ENCODE results near the gene TPH1. TPM values are rescaled to one million over a fixed set of nuclear protein-coding genes. Genes with fewer than 3 reads are reported as not detected.

Gene TPH1
- total RNA-seq, 1 experiment from 2014 or later, result 0.32 TPM

DNA sequence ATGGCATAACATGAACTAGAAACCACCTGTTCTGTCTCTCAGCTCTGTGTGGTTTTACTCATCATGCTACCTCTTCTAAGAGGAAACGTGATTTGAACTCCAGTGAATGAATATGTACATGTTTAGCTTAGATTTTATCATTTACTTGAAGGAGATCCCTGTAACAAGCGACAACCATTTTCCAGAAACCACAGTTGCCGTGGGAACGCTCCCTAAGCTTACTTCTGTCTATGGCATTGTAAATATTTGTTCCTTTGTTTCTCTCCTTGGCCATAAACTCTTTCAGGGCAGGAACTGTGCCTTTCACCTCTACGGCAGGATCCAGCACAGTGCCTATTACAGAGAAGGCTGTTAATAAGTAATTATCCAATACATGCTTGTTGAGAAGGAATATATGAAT is 17.1 kb upstream of the TPH1 start:
- Mint-ChIP-seq H3K4me3 (ENCODE audit: unreplicated experiment) (no peak overlapping the region), H3K27me3 (ENCODE audit: insufficient read depth, unreplicated experiment) (no peaks in the 10 kb centered on the region), H3K9me3 (ENCODE audit: unreplicated experiment) (no peaks in the 10 kb centered on the region), H3K4me1 (ENCODE audit: low read depth, unreplicated experiment) (no peaks in the 10 kb centered on the region), H3K36me3 (ENCODE audit: insufficient read depth, unreplicated experiment) (no peaks in the 10 kb centered on the region), H3K27ac (ENCODE audit: unreplicated experiment) (no peak overlapping the region)
- ChIA-PET CTCF (no interaction called here), POLR2A (no interaction called here)
- no peak for DNase-seq
- TF ChIP-seq CTCF (IDR thresholded peaks at IDR 0.05; ENCODE audit: insufficient read depth in 1 of 2, low read depth in 1 of 2, low read length in 1 of 2, severe bottlenecking in 1 of 2, unreplicated experiment in 1 of 2), result no peak
- no peaks in the 10 kb centered on the region for H3K27me3 ChIP-seq (replicated peaks; ENCODE audit: control insufficient read depth, insufficient read depth, low read length)
- no peaks in the 10 kb centered on the region for H3K4me1 ChIP-seq
- intact Hi-C loops (cut with micrococcal nuclease; ENCODE audit: unreplicated experiment), result no loop called here
- H3K4me3 ChIP-seq (ENCODE audit: low read depth, low read length), result no peak overlapping the region
- H3K9me3 ChIP-seq, result no peaks in the 10 kb centered on the region
- no peaks in the 10 kb centered on the region for H3K36me3 ChIP-seq (ENCODE audit: control insufficient read depth, insufficient read depth, low read length)
- BruUV-seq (replicated peaks), result no TSS peak

DNA sequence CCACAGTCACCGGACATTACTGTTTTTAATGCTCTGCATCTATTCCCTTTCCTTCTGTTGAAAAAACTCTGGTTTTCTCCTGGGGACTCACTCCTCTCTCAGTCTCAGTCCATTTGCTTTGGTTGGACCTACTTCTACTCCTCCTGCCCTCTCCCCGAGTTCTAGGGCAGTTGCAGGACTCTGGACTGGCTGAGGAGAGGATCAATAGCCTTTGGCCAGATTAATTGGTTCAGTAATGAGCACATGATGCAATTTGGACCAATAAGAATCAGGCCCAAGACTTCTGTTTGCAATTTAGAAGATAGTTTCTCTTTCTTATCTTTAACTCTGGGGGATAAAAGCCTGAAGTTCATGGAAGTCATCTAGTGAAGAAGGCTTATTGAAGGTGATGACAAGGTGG is 15.3 kb upstream of the TPH1 start:
- ChIA-PET POLR2A (no interaction called here), CTCF (no interaction called here)
- Mint-ChIP-seq H3K4me1 (ENCODE audit: low read depth, unreplicated experiment) (no peaks in the 10 kb centered on the region), H3K4me3 (ENCODE audit: unreplicated experiment) (no peak overlapping the region), H3K27ac (ENCODE audit: unreplicated experiment) (no peak overlapping the region), H3K9me3 (ENCODE audit: unreplicated experiment) (no peaks in the 10 kb centered on the region), H3K36me3 (ENCODE audit: insufficient read depth, unreplicated experiment) (no peaks in the 10 kb centered on the region), H3K27me3 (ENCODE audit: insufficient read depth, unreplicated experiment) (no peaks in the 10 kb centered on the region)
- TF ChIP-seq CTCF (IDR thresholded peaks at IDR 0.05; ENCODE audit: insufficient read depth in 1 of 2, low read depth in 1 of 2, low read length in 1 of 2, severe bottlenecking in 1 of 2, unreplicated experiment in 1 of 2), result no peak
- intact Hi-C loops (cut with micrococcal nuclease; ENCODE audit: unreplicated experiment), result no loop called here
- no peak overlapping the region for H3K4me3 ChIP-seq (ENCODE audit: low read depth, low read length)
- no peaks in the 10 kb centered on the region for H3K9me3 ChIP-seq
- H3K4me1 ChIP-seq, result peaks cover 6% of the 10 kb centered on the region; the same call in 1 of the 2 replicates
- no peaks in the 10 kb centered on the region for H3K27me3 ChIP-seq (replicated peaks; ENCODE audit: control insufficient read depth, insufficient read depth, low read length)
- BruUV-seq (replicated peaks), result no TSS peak
- H3K36me3 ChIP-seq (ENCODE audit: control insufficient read depth, insufficient read depth, low read length), result no peaks in the 10 kb centered on the region
- DNase-seq, result no peak

DNA sequence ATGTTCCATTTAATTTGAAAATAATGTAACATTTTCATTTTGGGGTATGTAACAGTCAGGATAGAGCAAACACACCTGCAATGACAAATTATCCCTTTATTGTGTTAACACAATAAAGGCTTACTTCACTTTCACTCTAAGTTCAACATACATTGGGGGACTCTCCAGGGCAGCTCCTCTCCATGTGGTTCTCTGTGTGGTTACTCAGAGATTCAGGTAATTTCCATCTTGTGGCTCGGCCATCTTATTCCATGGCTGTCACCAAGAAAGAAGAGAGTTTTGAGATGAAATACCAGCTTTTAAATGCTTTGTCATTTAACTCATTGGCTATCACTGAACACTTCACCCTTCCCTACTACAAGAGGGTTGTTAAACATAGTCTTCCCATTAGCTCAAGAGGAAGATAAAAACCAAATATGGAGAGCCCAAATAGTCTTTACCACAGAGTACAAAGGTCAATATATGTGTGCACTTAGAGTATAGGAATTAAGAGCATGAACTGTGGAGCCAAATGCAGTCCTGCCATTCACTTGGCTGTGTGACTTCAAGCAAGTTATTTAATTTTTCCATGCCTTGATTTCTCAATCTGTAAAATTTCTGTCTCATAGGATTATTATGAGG is 10.6 kb upstream of the TPH1 start:
- Mint-ChIP-seq H3K9me3 (ENCODE audit: unreplicated experiment) (no peaks in the 10 kb centered on the region), H3K27me3 (ENCODE audit: insufficient read depth, unreplicated experiment) (no peaks in the 10 kb centered on the region), H3K4me1 (ENCODE audit: low read depth, unreplicated experiment) (peaks cover 7% of the 10 kb centered on the region), H3K27ac (ENCODE audit: unreplicated experiment) (no peak overlapping the region), H3K4me3 (ENCODE audit: unreplicated experiment) (no peak overlapping the region), H3K36me3 (ENCODE audit: insufficient read depth, unreplicated experiment) (no peaks in the 10 kb centered on the region)
- intact Hi-C loops (cut with micrococcal nuclease; ENCODE audit: unreplicated experiment), result no loop called here
- Histone ChIP-seq H3K36me3 (ENCODE audit: control insufficient read depth, insufficient read depth, low read length) (no peaks in the 10 kb centered on the region), H3K4me1 (peaks cover 6% of the 10 kb centered on the region; the same call in 1 of the 2 replicates), H3K9me3 (no peaks in the 10 kb centered on the region), H3K4me3 (ENCODE audit: low read depth, low read length) (no peak overlapping the region), H3K27me3 (replicated peaks; ENCODE audit: control insufficient read depth, insufficient read depth, low read length) (no peaks in the 10 kb centered on the region)
- POLR2A ChIA-PET, result no interaction called here
- CTCF ChIA-PET, result no interaction called here
- TF ChIP-seq CTCF (IDR thresholded peaks at IDR 0.05; ENCODE audit: insufficient read depth in 1 of 2, low read depth in 1 of 2, low read length in 1 of 2, severe bottlenecking in 1 of 2, unreplicated experiment in 1 of 2), result no peak
- DNase-seq, result no peak
- BruUV-seq (replicated peaks), result no TSS peak
